HUDEP-2 (cell line): ENCODE data around the gene TARS2.

ENCODE experiments used
- DNase-seq, 76 experiments: peaks; one replicate each; lab custom pipeline; 2025; ENCODE audit not compliant: unreplicated experiment in 76 of 76; lab: John Stamatoyannopoulos, UW

The TARS2 gene

DNA sequence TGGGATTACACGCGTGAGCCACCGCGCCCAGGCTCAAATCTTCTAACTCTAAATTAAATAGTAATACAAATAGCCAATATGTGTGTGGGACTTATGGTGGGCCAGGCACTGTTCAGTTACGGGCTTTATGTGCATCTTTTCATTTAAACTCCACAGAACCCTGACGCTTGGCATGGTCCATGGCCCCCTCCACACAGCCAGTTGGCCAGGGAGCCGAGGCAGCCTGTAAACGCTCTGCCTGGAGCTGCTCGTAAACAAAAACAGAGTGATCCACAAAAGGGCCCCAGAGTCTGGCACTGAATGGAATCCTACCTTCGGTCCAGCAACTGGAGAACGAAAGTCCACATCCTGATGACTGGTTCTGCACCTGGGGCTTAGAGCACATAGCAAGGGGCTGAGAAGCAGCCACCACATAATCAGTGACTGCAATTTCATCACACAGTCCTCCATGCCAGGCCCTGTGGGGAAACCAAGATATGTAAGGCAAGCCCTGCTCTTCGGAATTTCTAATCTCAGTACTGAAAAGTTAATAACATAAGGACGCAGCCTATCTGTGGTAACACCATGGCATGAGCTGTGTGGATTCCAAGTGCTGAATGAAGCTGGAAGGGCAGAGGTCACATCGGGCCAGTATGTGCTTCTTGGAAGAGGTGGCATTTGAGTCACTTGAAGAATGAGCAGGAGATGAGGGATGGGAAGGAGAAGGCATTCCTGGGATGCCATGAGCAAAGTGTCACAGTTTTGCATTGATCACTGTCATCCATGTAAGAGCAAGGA, 48.5 kb downstream of the TARS2 start:
- no peak for DNase-seq

GRCh38 chr1:150536836-150537731, 49.9 kb downstream of the TARS2 start:
- DNase-seq = no peak

- DNase-seq = no peak
Measured at GRCh38 chr1:150537732-150538684, 50.8 kb downstream of the TARS2 start.

DNA sequence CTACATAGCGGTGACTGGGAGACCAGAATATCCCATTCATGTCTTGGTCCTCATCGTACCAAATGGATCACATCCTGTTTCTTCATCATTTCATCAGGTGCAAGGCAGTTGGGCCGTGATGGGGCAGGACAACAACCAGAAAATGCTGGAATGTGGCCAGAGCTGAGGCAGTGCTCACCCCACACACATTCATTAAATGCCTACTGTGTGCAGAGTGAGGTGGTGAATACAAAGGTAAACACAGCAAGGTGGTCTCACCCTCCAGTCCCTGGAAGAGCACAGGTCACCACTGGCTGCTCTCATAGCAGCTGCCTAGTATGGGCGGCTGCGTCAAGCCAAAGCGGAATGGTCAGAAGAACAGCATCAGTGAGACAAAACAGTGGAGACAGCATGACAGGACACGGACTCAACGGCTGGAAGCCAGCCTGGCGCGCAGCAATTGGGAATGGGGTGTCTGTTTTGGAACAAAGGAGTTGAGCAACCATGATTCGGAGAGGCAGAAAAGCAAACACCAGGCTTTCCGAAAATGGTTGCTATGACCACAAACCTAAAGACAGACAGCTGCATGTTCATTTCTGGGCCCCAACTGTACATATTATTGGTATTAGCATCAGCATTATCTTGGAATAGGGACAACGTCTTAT, 56.4 kb downstream of the TARS2 start:
- no peak for DNase-seq

GRCh38 chr1:150544204-150544603, 57.0 kb downstream of the TARS2 start:
- no peak for DNase-seq

DNA sequence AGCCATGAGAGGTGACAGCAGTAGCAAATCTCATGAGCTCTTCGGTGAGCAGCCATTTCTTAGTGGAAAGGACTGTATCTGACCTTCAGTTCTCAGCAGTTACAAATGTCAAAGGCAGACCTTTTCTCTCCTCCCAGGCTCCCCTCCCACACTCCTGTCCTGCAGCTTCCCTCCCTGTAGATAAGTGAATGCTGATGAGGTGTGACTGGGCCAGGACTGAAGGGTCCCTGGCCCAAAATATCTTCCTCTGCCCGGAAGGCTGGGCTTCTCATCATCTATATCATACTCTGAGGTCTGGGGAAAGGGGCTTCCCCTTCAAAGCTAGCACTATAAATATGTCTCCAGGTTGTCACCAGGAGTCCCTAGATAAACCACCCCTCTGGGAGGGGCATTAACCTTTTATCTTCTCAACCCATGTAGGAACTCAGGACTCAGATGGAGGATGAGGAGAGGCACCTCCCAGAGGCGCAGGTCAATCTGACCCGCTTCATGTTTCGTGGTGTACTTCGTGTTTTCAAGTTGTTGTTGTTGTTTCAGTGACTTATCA, 58.3 kb downstream of the TARS2 start:
- DNase-seq = peak in 34 of 76 experiments; percentile 4 to 66 (median 26)

DNA sequence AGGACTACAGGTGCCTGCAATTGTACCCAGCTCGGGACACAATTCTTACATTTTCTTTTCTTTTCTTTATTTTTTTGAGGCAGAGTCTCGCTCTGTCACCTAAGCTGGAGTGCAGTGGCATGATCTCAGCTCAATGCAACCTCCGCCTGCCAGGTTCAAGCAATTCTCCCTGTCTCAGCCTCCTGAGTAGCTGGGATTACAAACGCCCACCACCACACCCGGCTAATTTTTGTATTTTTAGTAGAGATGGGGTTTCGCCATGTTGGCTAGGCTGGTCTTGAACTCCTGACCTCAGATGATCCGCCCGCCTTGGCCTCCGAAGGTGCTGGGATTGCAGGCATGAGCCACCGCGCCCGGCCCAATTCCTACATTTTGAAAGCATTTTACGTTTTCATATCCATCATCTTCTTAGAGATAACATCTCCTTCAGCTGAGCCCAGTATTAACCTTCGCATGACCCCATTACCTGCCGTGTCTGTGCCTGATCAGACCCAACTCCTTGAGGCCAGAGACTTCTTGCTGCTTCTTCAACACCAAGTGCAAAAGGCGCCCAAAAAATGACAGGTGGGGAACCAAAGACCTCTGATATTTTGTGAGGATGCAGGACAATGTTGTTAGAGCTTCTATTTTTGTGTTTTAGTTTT, 59.2 kb downstream of the TARS2 start:
- DNase-seq = no peak

DNA sequence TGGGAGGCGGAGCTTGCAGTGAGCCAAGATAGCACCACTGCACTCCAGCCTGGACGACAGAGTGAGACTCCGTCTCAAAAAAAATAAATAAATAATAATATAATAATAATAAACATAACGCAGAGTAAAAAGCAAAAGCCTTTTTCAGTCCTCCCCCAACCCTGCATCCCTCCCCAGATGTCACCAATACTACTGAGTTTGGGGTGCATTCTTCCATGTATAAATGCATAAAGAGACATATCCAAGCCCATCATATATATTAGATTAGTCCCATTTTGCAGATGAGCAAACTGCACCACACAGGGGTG, 61.1 kb downstream of the TARS2 start:
- no peak for DNase-seq

DNA sequence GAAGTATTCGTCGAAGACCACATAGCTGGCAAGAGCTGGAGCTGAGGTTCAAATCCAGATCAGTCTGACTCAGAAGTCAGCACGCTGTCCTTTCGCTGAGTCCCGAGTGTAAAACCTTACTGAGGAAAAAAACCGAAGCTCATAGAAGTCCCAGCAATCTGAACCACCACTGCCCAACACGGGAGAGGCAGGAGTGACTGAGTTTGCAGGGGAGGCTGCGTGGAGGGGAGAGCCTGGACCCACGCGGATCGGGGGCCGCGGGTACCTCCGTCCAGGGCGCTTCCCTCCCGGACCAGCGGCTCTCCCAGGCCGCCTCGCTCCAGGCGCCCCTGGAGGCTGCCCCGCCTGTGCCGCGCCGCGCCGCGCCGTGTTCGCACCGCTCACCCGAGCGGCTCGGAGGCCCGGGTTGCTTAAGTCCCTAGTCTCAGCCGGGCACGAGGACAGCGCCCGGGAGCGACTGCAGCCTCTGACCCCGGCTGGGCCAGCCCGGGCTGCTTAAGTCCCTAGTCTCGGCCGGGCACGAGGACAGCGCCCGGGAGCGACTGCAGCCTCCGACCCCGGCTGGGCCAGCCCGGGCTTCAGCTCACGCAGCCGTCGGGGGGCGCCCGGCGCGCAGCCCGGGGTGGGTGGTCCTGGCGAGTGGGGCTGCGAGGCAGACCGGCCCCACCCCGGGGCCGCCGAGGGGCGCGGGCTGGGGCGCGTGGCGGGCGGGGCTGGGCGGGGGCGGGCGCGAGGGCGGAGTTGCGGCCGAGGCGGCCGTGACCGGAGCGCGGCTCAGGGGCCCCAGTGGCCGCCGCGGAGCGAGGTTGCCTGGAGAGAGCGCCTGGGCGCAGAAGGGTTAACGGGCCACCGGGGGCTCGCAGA, 61.6 kb downstream of the TARS2 start, which contains the start of gene ADAMTSL4:
Gene ADAMTSL4 (plus strand): TSS at position 777 of the 864 bp plus-strand sequence. CDS start 2,881 bp downstream, outside the sequence.
- DNase-seq = peak in 56 of 76 experiments; percentile 7 to 72 (median 51)

- DNase-seq = no peak
Measured at GRCh38 chr1:150549496-150550221, 62.4 kb downstream of the TARS2 start.

DNA sequence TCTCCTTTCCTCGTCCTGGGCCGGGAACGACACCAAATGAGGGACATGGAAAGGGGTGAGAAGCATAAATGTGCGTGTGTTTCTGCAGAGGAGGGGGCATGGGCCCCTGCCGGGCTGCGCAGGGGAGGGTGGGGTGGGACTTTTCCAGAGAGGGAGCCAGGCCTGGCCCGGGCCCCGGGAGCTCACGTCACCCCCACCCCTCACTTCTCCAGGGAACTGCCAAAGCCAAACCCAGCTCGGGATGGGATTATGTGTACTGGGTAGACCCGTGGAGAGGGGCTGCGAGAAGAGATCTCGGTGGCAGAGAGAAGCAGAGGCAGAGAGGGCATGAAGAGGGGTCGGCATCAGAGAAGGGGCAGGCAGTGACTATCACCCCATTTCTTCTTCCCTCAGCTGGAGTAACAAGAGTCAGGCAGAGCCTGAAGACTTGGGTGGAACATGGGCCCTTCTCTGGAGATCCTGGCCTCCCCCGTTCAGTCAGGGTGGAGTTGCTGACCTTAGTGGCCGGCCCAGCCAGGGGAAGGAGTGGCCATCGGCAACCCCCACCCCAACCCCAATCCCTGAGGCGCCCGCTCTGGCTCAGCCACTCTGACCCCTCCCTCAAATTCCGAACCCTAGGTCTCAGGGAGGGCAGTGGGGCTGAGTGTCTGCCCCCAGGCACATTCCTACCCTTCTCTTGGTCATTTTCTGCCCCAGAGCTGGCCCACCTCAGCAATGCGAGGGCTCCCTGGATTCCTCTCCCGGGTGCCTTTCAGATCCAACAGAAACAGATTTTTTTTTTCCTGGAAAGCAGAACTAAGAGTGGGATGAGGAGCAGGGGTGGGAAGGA, 63.2 kb downstream of the TARS2 start:
- DNase-seq = no peak

DNA sequence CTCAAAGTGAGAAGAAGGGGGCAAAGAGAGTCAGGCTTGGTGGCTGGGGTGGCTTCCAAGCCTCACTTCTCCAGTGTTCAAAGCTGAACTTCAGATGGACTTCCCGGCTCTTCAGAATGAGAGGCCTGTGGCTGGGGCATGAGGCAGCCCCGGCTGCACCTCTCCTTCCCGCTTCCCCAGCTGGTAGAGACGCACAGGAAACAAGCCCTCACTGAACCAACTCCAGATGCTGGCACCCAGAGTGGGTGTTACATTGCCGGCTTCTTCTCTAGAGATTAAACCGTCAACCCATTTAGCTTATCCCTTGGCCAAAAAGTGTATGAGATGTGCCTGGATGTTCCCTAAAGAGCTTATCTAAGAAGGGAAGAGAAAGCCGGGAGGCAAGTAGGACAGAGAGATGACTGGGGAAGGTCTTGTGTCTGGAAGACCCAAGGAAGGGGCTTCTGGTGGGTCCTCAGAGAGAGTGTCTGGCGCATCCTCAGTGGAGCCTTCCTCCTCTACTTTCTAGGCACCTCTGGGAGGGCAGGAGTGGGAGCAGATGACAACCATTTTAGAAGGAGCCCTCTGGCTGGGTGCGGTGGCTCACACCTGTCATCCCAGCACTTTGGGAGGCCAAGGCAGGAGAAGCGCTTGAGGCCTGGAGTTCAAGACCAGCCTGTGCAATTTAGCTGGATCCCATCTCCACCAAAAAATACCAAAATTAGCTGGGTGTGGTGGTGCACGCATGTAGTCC, 64.0 kb downstream of the TARS2 start:
- DNase-seq = no peak

- DNase-seq = no peak
Measured at GRCh38 chr1:150551784-150552127, 64.5 kb downstream of the TARS2 start.

- DNase-seq = peak in 42 of 76 experiments; percentile 4 to 67 (median 39)
Measured at GRCh38 chr1:150552128-150552910, 65.1 kb downstream of the TARS2 start.

GRCh38 chr1:150552911-150553289, 65.7 kb downstream of the TARS2 start:
- DNase-seq = no peak
